ENCODE measurements around the gene SUB1.

Gene SUB1

GRCh38 chr5:32613050-32613672 is 27.8 kb downstream of the SUB1 start:
- DNase-seq (ENCODE audit: low read depth) = peak; percentile 78
- no peak overlapping the region for H3K4me3 ChIP-seq (ENCODE audit: control insufficient read depth, low read depth, low read length)
- peak; percentile 92 for TF ChIP-seq CTCF (conservative IDR thresholded peaks at IDR 0.05; ENCODE audit: control insufficient read depth, insufficient read depth, low read depth, low read length)

DNA sequence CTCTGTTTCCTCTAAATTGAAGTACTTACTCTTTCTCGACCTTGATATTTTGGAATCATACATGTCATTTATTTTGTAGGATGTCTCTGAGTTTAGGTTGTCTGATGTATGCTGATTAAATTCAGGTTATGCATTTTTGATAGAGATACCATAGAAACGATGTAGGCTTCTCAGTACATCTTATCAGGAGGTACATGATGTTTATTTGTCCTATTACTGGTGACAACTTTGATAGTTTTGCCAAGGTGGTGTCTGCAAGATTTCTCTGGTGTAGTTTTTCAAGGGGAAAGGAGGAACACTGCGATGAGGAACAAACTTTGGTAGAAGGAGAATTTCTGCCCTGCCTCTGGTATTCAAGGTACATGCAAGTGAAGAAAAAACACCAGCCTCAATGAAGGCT is 29.9 kb downstream of the SUB1 start:
- H3K4me3 ChIP-seq (ENCODE audit: control insufficient read depth, low read depth, low read length) = no peak overlapping the region
- DNase-seq (ENCODE audit: low read depth) = no peak
- no peak for TF ChIP-seq CTCF (conservative IDR thresholded peaks at IDR 0.05; ENCODE audit: control insufficient read depth, insufficient read depth, low read depth, low read length)

- no peak overlapping the region for H3K4me3 ChIP-seq (ENCODE audit: control insufficient read depth, low read depth, low read length)
- no peak for DNase-seq (ENCODE audit: low read depth)
- TF ChIP-seq CTCF (conservative IDR thresholded peaks at IDR 0.05; ENCODE audit: control insufficient read depth, insufficient read depth, low read depth, low read length) = no peak
Observed at GRCh38 chr5:32618962-32619361, 33.6 kb downstream of the SUB1 start.

GRCh38 chr5:32621256-32621655 is 35.9 kb downstream of the SUB1 start:
- no peak overlapping the region for H3K4me3 ChIP-seq (ENCODE audit: control insufficient read depth, low read depth, low read length)
- DNase-seq (ENCODE audit: low read depth) = no peak
- no peak for TF ChIP-seq CTCF (conservative IDR thresholded peaks at IDR 0.05; ENCODE audit: control insufficient read depth, insufficient read depth, low read depth, low read length)

- no peak for TF ChIP-seq CTCF (conservative IDR thresholded peaks at IDR 0.05; ENCODE audit: control insufficient read depth, insufficient read depth, low read depth, low read length)
- no peak overlapping the region for H3K4me3 ChIP-seq (ENCODE audit: control insufficient read depth, low read depth, low read length)
- no peak for DNase-seq (ENCODE audit: low read depth)
Observed at GRCh38 chr5:32625106-32625505, 39.7 kb downstream of the SUB1 start.

GRCh38 chr5:32625547-32625946 is 40.2 kb downstream of the SUB1 start:
- DNase-seq (ENCODE audit: low read depth) = no peak
- H3K4me3 ChIP-seq (ENCODE audit: control insufficient read depth, low read depth, low read length) = no peak overlapping the region
- TF ChIP-seq CTCF (conservative IDR thresholded peaks at IDR 0.05; ENCODE audit: control insufficient read depth, insufficient read depth, low read depth, low read length) = no peak

Measured in fibroblast of mammary gland (primary cell).